Spinal cord (tissue), 10 donors: ENCODE data around the gene ZEB2. TPM values are rescaled to one million over a fixed set of nuclear protein-coding genes. Genes with fewer than 3 reads are reported as not detected.

Experiments used
- DNase-seq, 6 donors: peaks; one replicate each; pipeline versions ENCODE4 v3.0.0 to v3.0.0-alpha.2; 2013 to 2015; ENCODE audit warnings: low spot score in 6 of 6, low read depth in 4 of 6
- H3K27ac ChIP-seq: one replicate; pipeline ENCODE4 v1.5.1; 2013; ENCODE audit warnings: low read depth, low read length, control low read depth
- H3K27me3 ChIP-seq: one replicate; pipeline ENCODE4 v1.6.1; 2013; ENCODE audit warnings: low read length; ENCODE audit not compliant: control insufficient read depth, insufficient read depth
- H3K36me3 ChIP-seq: one replicate; pipeline ENCODE4 v1.6.1; 2013; ENCODE audit warnings: low read length; ENCODE audit not compliant: control insufficient read depth, insufficient read depth
- H3K4me1 ChIP-seq: one replicate; pipeline ENCODE4 v1.6.1; 2013; ENCODE audit warnings: low read length; ENCODE audit not compliant: control insufficient read depth, insufficient read depth
- H3K4me3 ChIP-seq: one replicate; pipeline ENCODE4 v1.5.1; 2013; ENCODE audit warnings: low read depth, low read length, control low read depth
- H3K9me3 ChIP-seq: one replicate; pipeline ENCODE4 v1.6.1; 2013; ENCODE audit warnings: low read length; ENCODE audit not compliant: control insufficient read depth, insufficient read depth
- WGBS: methylation state at CpG from one replicate; pipeline ENCODE4 v1.1.5; 2013; ENCODE audit warnings: missing lambda C conversion rate; ENCODE audit not compliant: insufficient coverage; 5-methylcytosine and 5-hydroxymethylcytosine counted together
- polyA plus RNA-seq, 2 donors: library from polyadenylated mRNA; unstranded; fragments of 120-200 nt; gene quantifications; one replicate each; pipeline ENCODE4 v1.2.1, GENCODE V29; 2013; ENCODE audit not compliant: insufficient read length in 2 of 2
- total RNA-seq, 2 donors: library from RNA; depleted of rRNA in 1 of 2; stranded (reverse); fragments of 120-200 nt in 1 of 2; fragments of >200 nt in 1 of 2; gene quantifications; one replicate each; pipeline versions ENCODE4 v1.2.3 to v1.2.4, GENCODE V29; 2013 to 2014
- donor health status: healthy.

ZEB2 gene
- total and polyA plus RNA-seq, 4 donors = 138 to 208 (median 164) TPM

DNA sequence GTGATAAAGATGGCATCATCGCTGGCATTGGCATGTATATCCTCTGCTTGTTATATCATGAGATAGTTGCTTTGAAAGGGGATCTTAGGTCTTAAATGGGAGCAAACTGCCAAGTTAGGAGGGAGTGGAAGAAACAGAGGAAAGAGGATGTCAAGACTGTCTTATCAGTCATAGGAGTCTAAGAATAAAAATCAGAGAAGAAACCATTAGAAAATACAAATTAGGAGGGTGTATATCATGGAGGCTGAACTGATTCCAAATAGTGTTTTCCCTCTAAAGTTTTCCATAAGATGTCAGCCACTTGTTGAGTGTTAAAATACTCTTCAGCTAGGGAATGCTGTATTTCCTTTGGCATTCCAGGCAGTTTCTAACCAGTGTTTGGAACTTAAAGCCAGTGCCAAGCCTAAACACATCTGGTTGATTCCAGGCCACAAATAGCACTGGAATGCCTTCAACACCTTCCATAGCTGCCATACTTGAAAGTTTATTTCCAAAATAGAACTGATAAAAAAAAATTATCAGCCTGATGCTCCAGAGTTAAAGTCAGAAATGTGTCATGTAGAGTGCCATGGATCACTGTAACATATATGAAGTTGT is 129.4 kb downstream of the ZEB2 start:
- no peak overlapping the region for H3K4me3 ChIP-seq
- H3K27ac ChIP-seq = no peak overlapping the region
- H3K27me3 ChIP-seq = no peaks in the 10 kb centered on the region
- DNase-seq = no peak
- no peaks in the 10 kb centered on the region for H3K4me1 ChIP-seq
- no peaks in the 10 kb centered on the region for H3K9me3 ChIP-seq
- WGBS = 100% methylated on average over 1 of the region's 1 CpG
- H3K36me3 ChIP-seq = peaks cover 9% of the 10 kb centered on the region

- Histone ChIP-seq H3K36me3 (peaks cover 7% of the 10 kb centered on the region), H3K9me3 (no peaks in the 10 kb centered on the region), H3K27me3 (no peaks in the 10 kb centered on the region), H3K27ac (no peak overlapping the region), H3K4me1 (no peaks in the 10 kb centered on the region), H3K4me3 (no peak overlapping the region)
- WGBS = 91% methylated on average over 7 of the region's 9 CpGs
- DNase-seq = no peak
These were observed 130.0 kb downstream of the ZEB2 start for GRCh38 chr2:144389930-144390311.

GRCh38 chr2:144389151-144389929 is 130.6 kb downstream of the ZEB2 start:
- no peaks in the 10 kb centered on the region for H3K27me3 ChIP-seq
- H3K9me3 ChIP-seq = no peaks in the 10 kb centered on the region
- H3K4me3 ChIP-seq = no peak overlapping the region
- peaks cover 4% of the 10 kb centered on the region for H3K36me3 ChIP-seq
- H3K27ac ChIP-seq = no peak overlapping the region
- no peak for DNase-seq
- WGBS = 80% methylated on average over 31 of the region's 37 CpGs
- no peaks in the 10 kb centered on the region for H3K4me1 ChIP-seq

- Histone ChIP-seq H3K27ac (no peak overlapping the region), H3K27me3 (no peaks in the 10 kb centered on the region), H3K9me3 (no peaks in the 10 kb centered on the region), H3K36me3 (peaks cover 4% of the 10 kb centered on the region), H3K4me1 (peaks cover under 1% of the 10 kb centered on the region), H3K4me3 (no peak overlapping the region)
- no peak for DNase-seq
- WGBS = no CpG with 5 or more reads among the region's 1 CpG
These were observed 134.5 kb downstream of the ZEB2 start for GRCh38 chr2:144385381-144385780.

DNA sequence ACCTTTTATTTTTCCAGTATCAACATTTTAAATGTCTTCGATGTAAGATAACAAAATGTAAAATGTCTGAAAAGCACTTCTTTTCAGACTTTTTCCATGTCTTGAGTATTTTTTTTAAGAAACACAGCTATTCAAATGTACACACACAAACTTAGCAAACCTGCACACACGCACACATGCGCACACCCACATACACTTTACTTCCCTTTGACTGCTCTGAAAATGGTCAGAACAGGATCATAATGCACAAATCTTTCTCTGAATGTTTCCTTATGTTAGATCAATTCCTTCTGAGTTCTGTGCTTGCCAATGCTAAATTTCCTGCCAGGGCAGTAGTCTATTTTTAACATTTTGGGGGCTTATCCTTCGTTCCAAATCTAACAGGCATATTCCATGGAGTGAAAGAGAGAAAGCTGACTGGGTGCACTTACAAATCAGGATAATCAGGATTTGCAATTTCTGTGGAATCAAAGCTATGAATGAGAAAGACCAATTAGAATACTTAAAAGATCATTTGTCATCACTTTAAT is 136.3 kb downstream of the ZEB2 start:
- peak in 1 of 6 donors; percentile 78 for DNase-seq
- 90% methylated on average over 2 of the region's 4 CpGs for WGBS
- peaks cover 10% of the 10 kb centered on the region for H3K4me1 ChIP-seq
- no peaks in the 10 kb centered on the region for H3K36me3 ChIP-seq
- no peaks in the 10 kb centered on the region for H3K9me3 ChIP-seq
- no peaks in the 10 kb centered on the region for H3K27me3 ChIP-seq
- no peak overlapping the region for H3K27ac ChIP-seq
- no peak overlapping the region for H3K4me3 ChIP-seq

GRCh38 chr2:144382849-144383248 is 137.1 kb downstream of the ZEB2 start:
- WGBS = no CpG with 5 or more reads among the region's 2 CpGs
- no peaks in the 10 kb centered on the region for H3K36me3 ChIP-seq
- H3K9me3 ChIP-seq = no peaks in the 10 kb centered on the region
- H3K4me1 ChIP-seq = peaks cover 10% of the 10 kb centered on the region
- H3K27me3 ChIP-seq = no peaks in the 10 kb centered on the region
- H3K4me3 ChIP-seq = no peak overlapping the region
- H3K27ac ChIP-seq = no peak overlapping the region
- no peak for DNase-seq

GRCh38 chr2:144381716-144382115 is 138.2 kb downstream of the ZEB2 start:
- no peaks in the 10 kb centered on the region for H3K27me3 ChIP-seq
- no peaks in the 10 kb centered on the region for H3K9me3 ChIP-seq
- no peaks in the 10 kb centered on the region for H3K36me3 ChIP-seq
- WGBS = no CpG with 5 or more reads among the region's 2 CpGs
- H3K4me3 ChIP-seq = no peak overlapping the region
- H3K27ac ChIP-seq = no peak overlapping the region
- DNase-seq = no peak
- peaks cover 10% of the 10 kb centered on the region for H3K4me1 ChIP-seq

DNA sequence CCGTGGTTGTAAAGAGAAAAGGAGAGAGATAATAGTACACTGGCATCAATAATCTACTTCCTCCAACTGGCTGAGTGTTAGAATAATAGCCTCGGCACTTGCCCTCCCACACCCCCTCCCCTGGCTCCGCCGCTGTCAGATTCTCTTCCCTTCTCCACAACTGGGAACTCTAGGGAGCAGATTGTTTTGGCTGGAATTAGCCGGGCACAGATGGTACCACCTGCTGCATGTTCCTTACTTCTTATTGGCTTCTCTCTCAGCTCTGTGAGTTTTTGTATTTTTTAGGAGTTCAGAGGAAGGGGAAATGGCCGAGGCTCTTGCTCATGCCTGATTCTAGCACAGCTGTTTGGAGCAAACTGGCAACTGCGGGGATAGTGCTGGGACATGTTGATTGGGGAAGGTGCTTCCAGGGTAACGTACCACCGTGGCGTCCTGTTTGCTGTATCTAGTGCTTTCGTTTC is 140.0 kb downstream of the ZEB2 start:
- Histone ChIP-seq H3K4me3 (no peak overlapping the region), H3K27me3 (no peaks in the 10 kb centered on the region), H3K4me1 (peaks cover 10% of the 10 kb centered on the region), H3K27ac (peak overlapping the region; percentile 19), H3K9me3 (no peaks in the 10 kb centered on the region), H3K36me3 (no peaks in the 10 kb centered on the region)
- peak in 2 of 6 donors; percentile 73 to 90 for DNase-seq
- 32% methylated on average over 5 of the region's 11 CpGs for WGBS

GRCh38 chr2:144378551-144378950 is 141.4 kb downstream of the ZEB2 start:
- no peaks in the 10 kb centered on the region for H3K9me3 ChIP-seq
- no peak overlapping the region for H3K4me3 ChIP-seq
- H3K27me3 ChIP-seq = no peaks in the 10 kb centered on the region
- H3K27ac ChIP-seq = no peak overlapping the region
- WGBS = 95% methylated on average over 5 of the region's 5 CpGs
- H3K36me3 ChIP-seq = no peaks in the 10 kb centered on the region
- DNase-seq = no peak
- peaks cover 10% of the 10 kb centered on the region for H3K4me1 ChIP-seq

GRCh38 chr2:144377914-144378313 is 142.0 kb downstream of the ZEB2 start:
- no peak overlapping the region for H3K27ac ChIP-seq
- H3K27me3 ChIP-seq = no peaks in the 10 kb centered on the region
- H3K4me1 ChIP-seq = peaks cover 10% of the 10 kb centered on the region
- DNase-seq = no peak
- H3K4me3 ChIP-seq = no peak overlapping the region
- 79% methylated on average over 1 of the region's 2 CpGs for WGBS
- H3K36me3 ChIP-seq = no peaks in the 10 kb centered on the region
- H3K9me3 ChIP-seq = no peaks in the 10 kb centered on the region
